Transverse colon (tissue), 4 donors: ENCODE measurements around the gene EPHB2. TPM values are rescaled to one million over a fixed set of nuclear protein-coding genes. Genes with fewer than 3 reads are reported as not detected.

Source experiments
- DNase-seq: peaks from one replicate; pipeline ENCODE4 v3.0.0-alpha.2; 2019
- H3K27ac ChIP-seq, 4 donors: fragments of 200-600 bp; sonication (generic); 2 replicates each; pipeline ENCODE4 v1.5.1; 2016 to 2018; ENCODE audit warnings: inconsistent platforms in 4 of 4
- H3K27me3 ChIP-seq: fragments of 200-600 bp; sonication (generic); 2 replicates; pipeline ENCODE4 v1.5.1; 2017; ENCODE audit warnings: inconsistent platforms
- H3K36me3 ChIP-seq, 4 donors: fragments of 200-600 bp; sonication (generic); 2 replicates each; pipeline ENCODE4 v1.5.1; 2017 to 2019; ENCODE audit warnings: inconsistent platforms in 4 of 4
- H3K4me1 ChIP-seq, 4 donors: fragments of 200-600 bp; sonication (generic); 2 replicates each; pipeline ENCODE4 v1.5.1; 2017 to 2020; ENCODE audit warnings: inconsistent platforms in 4 of 4
- H3K4me3 ChIP-seq, 4 donors: fragments of 200-600 bp; sonication (generic); 1 replicate in 1 of 4; 2 replicates in 3 of 4; pipeline versions ENCODE4 v1.5.1 to v1.6.1; 2017 to 2019; ENCODE audit warnings: inconsistent platforms in 4 of 4
- H3K9me3 ChIP-seq, 2 donors: fragments of 200-600 bp; sonication (generic); 2 replicates each; pipeline ENCODE4 v1.5.1; 2017 to 2019; ENCODE audit warnings: inconsistent platforms in 2 of 2
- EP300 ChIP-seq: sonication (generic); formaldehyde crosslinking; IDR thresholded peaks from one replicate; pipeline ENCODE4 v1.6.1; 2017; ENCODE audit warnings: antibody characterized with exemption, low read depth
- POLR2A ChIP-seq: fragments of 450-650 bp; IDR thresholded peaks from one replicate; pipeline ENCODE4 v1.6.1; 2016; ENCODE audit warnings: antibody characterized with exemption, mild to moderate bottlenecking, moderate library complexity
- POLR2AphosphoS5 ChIP-seq, 3 donors: sonication (generic); formaldehyde crosslinking; IDR thresholded peaks; one replicate each; pipeline ENCODE4 v1.6.1; 2016; ENCODE audit warnings: antibody characterized with exemption in 3 of 3
- WGBS, 2 donors: methylation state at CpG; one replicate each; pipeline ENCODE4 v1.1.5; 2018; ENCODE audit warnings: low coverage in 1 of 2; 5-methylcytosine and 5-hydroxymethylcytosine counted together
- in situ Hi-C, 4 donors: fragments of 200-750 bp; cut with MboI; loops; one replicate each; pipeline versions ENCODE4 v1.15.0 to v1.15.1; 2017; ENCODE audit warnings: low sequenced_read_pairs in 3 of 4, low pct_ligation_motif_present in 1 of 4, low pct_unique_long_range_greater_than_20kb in 1 of 4
- intact Hi-C: fragments of 100-400 bp; cut with DNase I; formaldehyde crosslinking; loops from one replicate; pipeline ENCODE4 v1.15.1; 2023; ENCODE audit warnings: low total_unique reads
- total RNA-seq, 4 donors: library from RNA; depleted of rRNA; stranded (reverse); fragments of >200 nt; gene quantifications; one replicate each; pipeline ENCODE4 v1.1.0, GENCODE V29; 2016
- TF ChIP-seq, protein P1 (sequence below), 5 experiments: fragments of 200-600 bp in 3 of 5; fragments of 450-650 bp in 2 of 5; sonication (generic) in 3 of 5; IDR thresholded peaks; 1 replicate in 2 of 5; 2 replicates in 3 of 5; pipeline ENCODE4 v1.5.1; 2016 to 2017; ENCODE audit warnings: antibody characterized with exemption in 5 of 5, inconsistent platforms in 3 of 5, mild to moderate bottlenecking in 2 of 5, moderate library complexity in 1 of 5

Gene EPHB2
- total RNA-seq, 4 donors from 2014 or later: 3.0 to 152 (median 27.9) TPM

DNA sequence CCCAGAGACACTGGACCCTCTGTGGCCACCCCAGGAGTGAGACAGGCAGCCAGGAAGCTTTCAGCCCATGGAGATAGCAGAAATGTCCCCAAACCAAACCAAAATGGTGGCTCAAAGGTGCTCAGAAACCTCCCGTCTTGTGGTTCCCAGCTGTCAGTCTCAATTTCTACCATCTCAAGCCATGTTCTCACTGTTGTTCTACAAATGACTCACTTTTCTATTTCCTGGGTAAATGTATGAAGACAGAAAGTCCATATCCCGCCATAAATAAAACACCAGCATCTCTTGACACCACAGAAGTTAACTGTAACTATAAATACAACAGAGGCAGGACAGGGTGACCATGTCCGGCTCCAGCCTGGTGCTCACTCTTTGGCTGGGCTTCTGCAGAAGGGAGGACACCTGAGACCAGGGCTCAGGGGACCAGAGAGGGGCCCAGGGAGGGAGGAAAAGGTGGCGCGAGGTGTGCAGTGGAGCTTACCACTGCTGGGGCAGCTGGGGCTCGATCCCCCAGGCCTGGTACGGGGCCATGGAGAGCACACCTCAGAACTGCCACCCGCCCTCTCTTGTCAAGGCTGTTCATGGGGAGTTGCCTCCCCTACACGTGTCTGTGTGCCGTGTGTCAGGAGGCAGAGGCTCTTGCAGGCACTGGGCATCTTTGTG, 43.6 kb downstream of the EPHB2 start:
- no peak for DNase-seq
- Histone ChIP-seq H3K9me3 (no peaks in the 10 kb centered on the region), H3K4me3 (no peak overlapping the region), H3K27me3 (no peaks in the 10 kb centered on the region), H3K4me1 (peaks cover 8 to 22% (median 13%) of the 10 kb centered on the region in 4 donors), H3K27ac (no peak overlapping the region), H3K36me3 (no peaks in the 10 kb centered on the region)
- intact Hi-C loops (no loop called here), in situ Hi-C loops (no loop called here)
- WGBS, 2 donors: 57 to 62% methylated on average over 1 to 10 of the region's 10 CpGs
- TF ChIP-seq, protein P1, sequence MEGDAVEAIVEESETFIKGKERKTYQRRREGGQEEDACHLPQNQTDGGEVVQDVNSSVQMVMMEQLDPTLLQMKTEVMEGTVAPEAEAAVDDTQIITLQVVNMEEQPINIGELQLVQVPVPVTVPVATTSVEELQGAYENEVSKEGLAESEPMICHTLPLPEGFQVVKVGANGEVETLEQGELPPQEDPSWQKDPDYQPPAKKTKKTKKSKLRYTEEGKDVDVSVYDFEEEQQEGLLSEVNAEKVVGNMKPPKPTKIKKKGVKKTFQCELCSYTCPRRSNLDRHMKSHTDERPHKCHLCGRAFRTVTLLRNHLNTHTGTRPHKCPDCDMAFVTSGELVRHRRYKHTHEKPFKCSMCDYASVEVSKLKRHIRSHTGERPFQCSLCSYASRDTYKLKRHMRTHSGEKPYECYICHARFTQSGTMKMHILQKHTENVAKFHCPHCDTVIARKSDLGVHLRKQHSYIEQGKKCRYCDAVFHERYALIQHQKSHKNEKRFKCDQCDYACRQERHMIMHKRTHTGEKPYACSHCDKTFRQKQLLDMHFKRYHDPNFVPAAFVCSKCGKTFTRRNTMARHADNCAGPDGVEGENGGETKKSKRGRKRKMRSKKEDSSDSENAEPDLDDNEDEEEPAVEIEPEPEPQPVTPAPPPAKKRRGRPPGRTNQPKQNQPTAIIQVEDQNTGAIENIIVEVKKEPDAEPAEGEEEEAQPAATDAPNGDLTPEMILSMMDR (IDR thresholded peaks at IDR 0.05): no peak
- TF ChIP-seq EP300 (no peak), POLR2A (no peak), POLR2AphosphoS5 (IDR thresholded peaks at IDR 0.05) (no peak)

- Histone ChIP-seq H3K27ac (no peak overlapping the region), H3K36me3 (no peaks in the 10 kb centered on the region), H3K4me3 (no peak overlapping the region), H3K9me3 (no peaks in the 10 kb centered on the region), H3K27me3 (no peaks in the 10 kb centered on the region), H3K4me1 (peaks cover 8 to 18% (median 13%) of the 10 kb centered on the region in 4 donors)
- DNase-seq: no peak
- TF ChIP-seq POLR2A (no peak), EP300 (no peak), POLR2AphosphoS5 (IDR thresholded peaks at IDR 0.05) (no peak)
- TF ChIP-seq, protein P1 (IDR thresholded peaks at IDR 0.05): no peak
- 56 to 65% methylated on average over 5 to 7 of the region's 7 CpGs for WGBS, 2 donors
- intact Hi-C loops (no loop called here), in situ Hi-C loops (no loop called here)
Measured at GRCh38 chr1:22754824-22755223, 44.2 kb downstream of the EPHB2 start.

- intact Hi-C loops (no loop called here), in situ Hi-C loops (no loop called here)
- H3K36me3 ChIP-seq: no peaks in the 10 kb centered on the region
- H3K4me1 ChIP-seq: peaks cover 2 to 10% (median 7%) of the 10 kb centered on the region in 4 donors
- no peak for DNase-seq
- H3K4me3 ChIP-seq: no peak overlapping the region
- H3K9me3 ChIP-seq: no peaks in the 10 kb centered on the region
- no peak overlapping the region for H3K27ac ChIP-seq
- WGBS, 2 donors: 64 to 68% methylated on average over 4 to 5 of the region's 5 CpGs
- no peaks in the 10 kb centered on the region for H3K27me3 ChIP-seq
- TF ChIP-seq POLR2AphosphoS5 (IDR thresholded peaks at IDR 0.05): no peak
- no peak for TF ChIP-seq EP300
- TF ChIP-seq, protein P1 (IDR thresholded peaks at IDR 0.05): no peak
- no peak for TF ChIP-seq POLR2A
Measured at GRCh38 chr1:22755641-22756040, 45.0 kb downstream of the EPHB2 start.

DNA sequence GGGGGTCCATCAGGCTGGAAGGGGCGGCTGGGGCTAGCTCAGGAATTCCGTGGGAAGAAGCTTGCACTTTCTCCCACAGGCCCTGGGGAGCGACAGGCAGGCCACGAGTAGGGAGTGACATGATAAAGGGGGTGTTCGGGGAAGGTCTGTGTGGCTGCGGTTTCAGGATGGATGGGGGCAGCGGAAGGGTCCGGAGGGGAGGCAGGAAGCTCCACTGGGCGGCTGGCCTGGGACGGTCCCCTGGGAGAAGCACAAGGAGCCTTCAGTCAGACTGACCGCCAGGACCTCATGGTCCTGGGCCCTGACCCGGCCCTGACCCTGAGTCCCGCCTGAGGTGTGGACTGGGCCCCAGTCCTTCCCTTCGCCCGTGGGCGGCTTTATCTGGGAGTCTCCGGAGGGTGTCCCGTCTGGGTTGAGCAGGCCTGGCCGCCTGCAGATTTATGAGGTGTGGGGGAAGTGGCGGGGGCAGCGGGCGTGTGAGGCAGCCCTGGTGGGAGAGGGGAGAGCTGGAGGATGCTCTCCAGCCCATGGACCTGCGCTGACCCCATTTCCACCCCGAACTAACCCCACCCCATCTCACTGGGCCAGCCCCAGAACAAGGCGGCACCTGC, 45.6 kb downstream of the EPHB2 start:
- Histone ChIP-seq H3K4me1 (peaks cover 0 to 4% (median 1%) of the 10 kb centered on the region in 4 donors), H3K4me3 (no peak overlapping the region), H3K36me3 (no peaks in the 10 kb centered on the region), H3K27ac (no peak overlapping the region), H3K27me3 (no peaks in the 10 kb centered on the region), H3K9me3 (no peaks in the 10 kb centered on the region)
- intact Hi-C loops: no loop called here
- WGBS, 2 donors: 40 to 81% methylated on average over 1 to 25 of the region's 25 CpGs
- no peak for DNase-seq
- in situ Hi-C loops: no loop called here
- TF ChIP-seq POLR2A: no peak
- no peak for TF ChIP-seq POLR2AphosphoS5 (IDR thresholded peaks at IDR 0.05)
- TF ChIP-seq EP300: no peak
- TF ChIP-seq, protein P1 (IDR thresholded peaks at IDR 0.05): no peak
